Retinal pigment epithelial cell (primary cell): ENCODE results near the gene TYMS.

Source experiments
- DNase-seq: peaks from one replicate; pipeline ENCODE4 v3.0.0-alpha.2; 2010; ENCODE audit warnings: low read depth
- H3K4me3 ChIP-seq: 2 replicates; pipeline ENCODE4 v1.5.1; 2011; ENCODE audit warnings: mild to moderate bottlenecking, low read length, control low read depth, moderate library complexity
- TF ChIP-seq, protein P1 (sequence below): conservative IDR thresholded peaks from 2 replicates; pipeline ENCODE4 v1.5.1; 2011; ENCODE audit warnings: low read depth, low read length, control low read depth, inconsistent platforms

Gene TYMS

DNA sequence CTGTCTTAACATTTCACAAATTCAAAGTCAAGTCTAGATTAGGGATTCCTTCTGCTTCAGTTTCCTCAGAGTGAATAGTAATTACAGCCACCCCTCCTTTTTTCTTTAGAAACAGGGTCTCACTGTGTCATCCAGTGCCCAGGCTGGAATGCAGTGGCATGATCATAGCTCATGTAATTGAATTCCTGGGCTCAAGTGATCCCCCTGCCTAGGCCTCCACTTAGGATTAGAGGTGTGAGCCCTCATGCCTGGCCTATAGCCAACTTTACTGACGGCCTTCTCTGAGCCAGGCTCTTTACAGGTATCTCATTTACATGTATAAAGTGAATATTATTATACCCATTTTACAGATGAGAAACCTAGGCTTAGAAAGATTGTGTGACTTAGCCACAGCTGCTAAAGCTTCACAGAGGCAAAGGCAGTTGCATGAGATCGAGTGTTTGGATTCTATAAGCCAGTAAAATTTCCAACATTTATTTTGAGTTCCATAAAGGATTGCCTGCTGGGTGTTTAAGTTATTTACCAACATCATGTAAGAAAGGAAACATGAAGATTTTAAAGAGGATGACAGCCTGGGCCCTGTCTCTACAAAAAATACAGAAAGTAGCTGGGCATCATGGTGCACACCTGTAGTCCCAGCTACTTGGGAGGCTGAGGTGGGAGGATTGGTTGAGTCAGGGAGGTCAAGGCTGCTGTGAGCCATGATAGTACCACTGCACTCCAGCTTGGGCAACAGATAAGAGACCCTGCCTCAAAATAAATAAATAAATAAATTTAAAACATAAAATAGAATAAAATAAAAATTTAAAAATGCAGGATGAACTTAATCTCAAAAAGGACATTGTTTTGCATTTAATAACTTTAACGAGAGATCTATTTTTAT is 53.2 kb downstream of the TYMS start:
- DNase-seq: peak; percentile 43
- peak overlapping the region; percentile 81 for H3K4me3 ChIP-seq
- TF ChIP-seq, protein P1, sequence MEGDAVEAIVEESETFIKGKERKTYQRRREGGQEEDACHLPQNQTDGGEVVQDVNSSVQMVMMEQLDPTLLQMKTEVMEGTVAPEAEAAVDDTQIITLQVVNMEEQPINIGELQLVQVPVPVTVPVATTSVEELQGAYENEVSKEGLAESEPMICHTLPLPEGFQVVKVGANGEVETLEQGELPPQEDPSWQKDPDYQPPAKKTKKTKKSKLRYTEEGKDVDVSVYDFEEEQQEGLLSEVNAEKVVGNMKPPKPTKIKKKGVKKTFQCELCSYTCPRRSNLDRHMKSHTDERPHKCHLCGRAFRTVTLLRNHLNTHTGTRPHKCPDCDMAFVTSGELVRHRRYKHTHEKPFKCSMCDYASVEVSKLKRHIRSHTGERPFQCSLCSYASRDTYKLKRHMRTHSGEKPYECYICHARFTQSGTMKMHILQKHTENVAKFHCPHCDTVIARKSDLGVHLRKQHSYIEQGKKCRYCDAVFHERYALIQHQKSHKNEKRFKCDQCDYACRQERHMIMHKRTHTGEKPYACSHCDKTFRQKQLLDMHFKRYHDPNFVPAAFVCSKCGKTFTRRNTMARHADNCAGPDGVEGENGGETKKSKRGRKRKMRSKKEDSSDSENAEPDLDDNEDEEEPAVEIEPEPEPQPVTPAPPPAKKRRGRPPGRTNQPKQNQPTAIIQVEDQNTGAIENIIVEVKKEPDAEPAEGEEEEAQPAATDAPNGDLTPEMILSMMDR: no peak

DNA sequence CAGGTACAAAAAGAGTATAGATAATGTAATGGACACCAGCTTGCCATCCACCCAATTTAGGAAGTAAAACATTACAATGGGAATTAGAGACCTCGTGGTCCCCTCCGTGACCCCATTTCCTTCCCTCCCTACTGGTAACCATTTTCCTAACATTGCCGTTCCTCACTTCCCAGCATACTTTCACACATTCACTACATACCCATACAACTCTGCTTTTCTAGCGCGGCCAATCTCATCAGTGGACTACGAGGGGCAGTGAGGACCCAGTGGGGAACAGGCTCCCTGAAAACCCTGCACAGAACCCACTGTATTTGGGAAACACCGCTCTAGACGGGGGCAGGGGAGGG is 53.8 kb downstream of the TYMS start:
- DNase-seq: no peak
- TF ChIP-seq, protein P1: no peak

DNA sequence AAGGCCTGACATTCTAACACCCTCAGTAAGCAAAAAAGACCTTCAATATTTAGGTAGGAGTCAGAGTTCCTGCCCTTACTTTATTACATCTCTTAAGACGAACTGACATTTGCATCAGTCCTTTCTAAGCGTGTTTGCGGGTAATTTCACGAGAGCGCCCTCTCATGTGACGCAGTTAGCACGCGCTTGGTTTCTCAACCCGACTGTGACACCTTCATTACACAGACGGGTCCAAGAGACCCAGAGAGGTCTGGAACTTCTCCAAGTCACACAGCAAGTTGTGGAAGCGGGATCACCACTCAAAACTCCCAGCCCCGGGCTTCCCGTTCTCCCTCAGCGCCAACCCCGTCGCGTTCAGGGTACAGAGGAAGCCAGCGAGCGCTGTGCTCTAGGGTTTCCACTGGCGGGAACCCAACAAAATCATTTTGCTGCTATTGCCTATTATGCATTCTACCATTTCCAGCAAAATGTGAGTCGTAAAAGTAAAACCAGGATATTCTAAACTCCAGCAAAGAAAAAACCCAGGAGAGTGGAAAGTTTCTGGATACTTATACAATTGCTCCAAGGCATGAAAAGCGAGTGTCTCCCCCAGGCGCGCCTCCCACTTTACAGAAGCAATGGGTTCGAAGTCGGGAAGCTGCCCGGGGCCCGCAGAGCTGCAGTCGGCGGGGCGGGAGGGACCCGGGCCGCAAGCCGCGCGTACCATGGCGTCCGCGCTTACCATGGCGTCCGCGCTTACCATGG is 54.4 kb downstream of the TYMS start:
- DNase-seq: peak; percentile 60
- peak overlapping the region; percentile 81 for H3K4me3 ChIP-seq
- TF ChIP-seq, protein P1: no peak

More for the DNA sequence above, 53.8 kb downstream of the TYMS start:
- peak overlapping the region; percentile 81 for H3K4me3 ChIP-seq

DNA sequence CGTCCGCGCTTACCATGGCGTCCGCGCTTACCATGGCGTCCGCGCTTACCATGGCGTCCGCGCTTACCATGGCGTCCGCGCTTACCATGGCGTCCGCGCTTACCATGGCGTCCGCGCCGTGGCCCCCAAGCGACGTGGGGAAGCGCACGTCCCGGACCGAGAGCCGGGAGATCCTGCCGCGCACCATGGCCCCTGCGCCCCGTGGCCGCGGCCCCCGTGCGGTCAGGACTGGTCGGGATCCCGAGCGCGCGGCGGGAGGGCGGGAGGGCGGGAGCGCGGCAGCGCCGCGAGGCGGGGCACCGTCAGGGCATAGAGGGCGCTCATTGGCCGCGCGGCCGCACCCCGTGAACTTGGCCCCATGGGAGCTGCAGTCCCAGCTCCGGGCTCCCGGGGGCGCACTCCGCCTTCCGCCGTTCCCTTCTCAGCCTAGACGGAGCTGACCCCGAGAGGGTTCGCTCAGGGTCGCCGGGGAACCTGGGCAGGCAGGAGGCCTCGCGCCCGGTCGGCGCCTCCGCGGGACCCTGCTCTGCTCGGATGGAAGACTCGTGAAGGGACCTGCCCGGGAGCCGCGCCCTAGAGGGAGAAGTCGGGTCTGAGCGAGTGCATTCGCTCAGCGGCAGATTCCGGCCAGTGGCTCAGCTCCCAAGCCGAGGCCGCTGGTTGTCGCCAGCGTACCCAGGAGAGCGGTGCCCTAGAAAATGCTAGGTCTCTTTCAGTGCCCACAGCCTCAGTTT is 55.1 kb downstream of the TYMS start, which contains the start of gene ENOSF1:
ENOSF1 (minus strand) TSS at position 230 of the 734 bp plus-strand sequence; CDS start at position 187, 43 bp downstream.
- no peak for DNase-seq
- peak within 1 kb of the TSS; percentile 81 for H3K4me3 ChIP-seq
- TF ChIP-seq, protein P1: peak; percentile 72

DNA sequence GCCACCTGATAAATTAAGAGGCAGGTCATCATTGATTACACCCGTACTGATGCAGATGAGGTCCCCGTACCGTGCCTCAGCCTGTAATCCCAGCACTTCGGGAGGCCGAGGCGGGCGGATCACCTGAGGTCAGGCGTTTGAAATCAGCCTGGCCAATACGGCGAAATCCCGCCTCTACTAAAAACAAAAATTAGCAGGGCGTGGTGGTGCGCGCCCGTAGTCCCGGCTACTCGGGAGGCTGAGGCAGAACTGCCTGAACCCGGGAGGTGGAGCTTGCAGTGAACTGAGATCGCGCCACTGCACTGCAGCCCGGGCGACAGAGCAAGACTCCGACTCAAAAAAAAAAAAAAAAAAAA is 55.7 kb downstream of the TYMS start:
- H3K4me3 ChIP-seq: peak overlapping the region; percentile 51

GRCh38 chr18:715626-716025 is 58.2 kb downstream of the TYMS start:
- no peak overlapping the region for H3K4me3 ChIP-seq
- no peak for DNase-seq
- TF ChIP-seq, protein P1: no peak

More for the DNA sequence above, 55.7 kb downstream of the TYMS start:
- no peak for DNase-seq
- TF ChIP-seq, protein P1: no peak
